ENCODE measurements around the gene MIS18A. TPM values are rescaled to one million over a fixed set of nuclear protein-coding genes. Genes with fewer than 3 reads are reported as not detected.

MIS18A gene
- total and polyA plus RNA-seq, 2 experiments from 2014 or later, result 6.7 to 12.6 TPM

DNA sequence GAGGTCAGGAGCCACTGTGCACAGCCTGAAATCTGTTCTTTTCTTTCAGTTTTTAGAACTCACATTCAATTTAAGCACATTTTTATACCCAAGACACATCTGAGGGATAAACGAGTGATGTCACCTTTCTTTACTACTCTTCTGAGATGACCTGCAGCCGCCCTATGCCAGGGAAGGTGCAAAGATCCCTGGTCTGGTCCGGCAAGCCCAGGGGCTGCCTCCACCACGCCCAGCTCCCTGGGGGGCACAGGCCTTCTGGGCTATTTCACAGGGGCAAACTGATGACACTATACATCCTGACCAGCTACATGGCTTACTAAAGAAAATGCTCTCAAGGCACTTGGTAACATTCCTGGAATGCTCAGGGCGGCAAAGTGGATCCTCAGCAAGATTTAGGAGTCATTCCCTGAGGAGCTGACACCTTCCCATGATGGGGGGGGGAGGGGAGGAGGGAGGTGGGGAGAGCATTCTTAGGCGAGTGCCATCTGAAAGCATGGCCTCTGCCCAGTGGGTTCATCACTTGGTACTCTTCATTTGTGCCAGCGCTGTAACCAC lies 31.1 kb upstream of the MIS18A start:
- Histone ChIP-seq H3K9me2 (ENCODE audit: insufficient read depth) (no peaks in the 10 kb centered on the region), H3K4me2 (ENCODE audit: unreplicated experiment) (no peak overlapping the region), H2AFZ (no peak overlapping the region), H3K27me3 (replicated peaks; ENCODE audit: insufficient read depth) (no peaks in the 10 kb centered on the region), H3K27ac (no peak overlapping the region), H3K4me3 (no peak overlapping the region), H3K9me3 (ENCODE audit: low read depth) (no peaks in the 10 kb centered on the region), H3K9ac (no peak overlapping the region), H4K20me1 (ENCODE audit: insufficient read depth) (no peaks in the 10 kb centered on the region), H3K36me3 (ENCODE audit: low read depth) (peaks cover 18% of the 10 kb centered on the region; the same call in 1 of the 2 replicates), H3F3A (ENCODE audit: insufficient read depth) (no peaks in the 10 kb centered on the region), H3K79me2 (ENCODE audit: insufficient read depth) (0 out of 2 replicates have a peak, but pooled peaks cover 20% of the 10 kb centered on the region), H3K4me1 (ENCODE audit: insufficient read depth) (no peaks in the 10 kb centered on the region)
- DNase-seq, result no peak
- in situ Hi-C loops (cut with MboI), result no loop called here
- TF ChIP-seq EZH2phosphoT487 (IDR thresholded peaks at IDR 0.05; ENCODE audit: insufficient read depth, low read depth) (no peak), EZH2 (IDR thresholded peaks at IDR 0.05; ENCODE audit: insufficient read depth, poor library complexity, severe bottlenecking) (no peak)
- WGBS, 2 experiments (ENCODE audit: low coverage in 1 of 2, low lambda C conversion rate in 2 of 2, missing lambda C conversion rate in 2 of 2), result 94 to 96% methylated on average over 7 of the region's 7 CpGs

- Histone ChIP-seq H3K9ac (no peak overlapping the region), H3K9me2 (ENCODE audit: insufficient read depth) (no peaks in the 10 kb centered on the region), H3K4me3 (no peak overlapping the region), H4K20me1 (ENCODE audit: insufficient read depth) (no peaks in the 10 kb centered on the region), H3K4me2 (ENCODE audit: unreplicated experiment) (no peak overlapping the region), H3K4me1 (ENCODE audit: insufficient read depth) (no peaks in the 10 kb centered on the region), H3K79me2 (ENCODE audit: insufficient read depth) (0 out of 2 replicates have a peak, but pooled peaks cover 16% of the 10 kb centered on the region), H3K27me3 (replicated peaks; ENCODE audit: insufficient read depth) (no peaks in the 10 kb centered on the region), H3K27ac (no peak overlapping the region), H3K36me3 (ENCODE audit: low read depth) (peaks cover 9% of the 10 kb centered on the region; the same call in 1 of the 2 replicates), H3K9me3 (ENCODE audit: low read depth) (no peaks in the 10 kb centered on the region), H2AFZ (no peak overlapping the region), H3F3A (ENCODE audit: insufficient read depth) (no peaks in the 10 kb centered on the region)
- WGBS, 2 experiments (ENCODE audit: low coverage in 1 of 2, low lambda C conversion rate in 2 of 2, missing lambda C conversion rate in 2 of 2), result 94 to 96% methylated on average over 10 of the region's 10 CpGs
- in situ Hi-C loops (cut with MboI), result no loop called here
- DNase-seq, result no peak
- TF ChIP-seq EZH2phosphoT487 (IDR thresholded peaks at IDR 0.05; ENCODE audit: insufficient read depth, low read depth) (no peak), EZH2 (IDR thresholded peaks at IDR 0.05; ENCODE audit: insufficient read depth, poor library complexity, severe bottlenecking) (no peak)
Observed at GRCh38 chr21:32308696-32309095, 29.8 kb upstream of the MIS18A start.

GRCh38 chr21:32307706-32308105 lies 28.9 kb upstream of the MIS18A start:
- no peak overlapping the region for H3K4me3 ChIP-seq
- WGBS, 2 experiments (ENCODE audit: low coverage in 1 of 2, low lambda C conversion rate in 2 of 2, missing lambda C conversion rate in 2 of 2), result 95 to 97% methylated on average over 4 of the region's 4 CpGs

DNA sequence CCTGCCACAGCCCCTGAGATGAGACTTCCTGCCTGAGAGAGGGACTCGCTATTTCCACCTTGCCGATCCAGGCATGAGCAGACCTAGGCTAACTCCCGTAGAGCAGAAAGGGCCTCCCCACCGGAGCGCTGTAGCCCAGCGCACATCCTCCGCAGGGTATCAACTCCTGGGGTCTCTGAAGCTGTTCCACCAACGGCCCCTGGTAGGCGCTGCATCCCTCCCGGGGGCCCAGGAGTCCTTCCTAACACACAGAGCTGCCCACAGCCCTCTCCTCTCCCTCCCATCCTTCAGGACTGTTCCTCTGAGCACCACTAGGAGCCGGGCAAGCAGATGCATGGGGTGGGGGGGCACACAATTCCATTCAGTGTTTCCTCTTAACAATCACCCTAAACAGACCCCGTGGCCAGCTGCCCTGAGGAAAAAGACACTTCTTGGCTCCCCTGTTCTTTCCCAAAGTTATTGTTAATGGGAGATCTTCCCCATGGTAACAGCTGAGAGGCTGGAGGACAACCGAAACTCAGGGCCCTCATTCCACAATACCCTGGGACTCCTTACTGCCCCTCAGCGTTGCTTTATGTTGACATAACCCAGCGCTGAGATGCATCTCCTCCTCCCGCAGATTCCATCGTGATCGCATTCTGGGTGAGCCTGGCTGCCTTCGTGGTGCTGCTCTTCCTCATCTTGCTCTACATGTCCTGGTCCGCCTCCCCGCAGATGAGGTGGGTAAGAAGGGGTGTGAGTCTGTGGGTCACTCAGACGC lies 27.4 kb upstream of the MIS18A start:
- Histone ChIP-seq H3K36me3 (ENCODE audit: low read depth) (0 out of 2 replicates have a peak, but pooled peaks cover 5% of the 10 kb centered on the region), H3F3A (ENCODE audit: insufficient read depth) (no peaks in the 10 kb centered on the region), H3K4me1 (ENCODE audit: insufficient read depth) (no peaks in the 10 kb centered on the region), H3K4me2 (ENCODE audit: unreplicated experiment) (no peak overlapping the region), H2AFZ (no peak overlapping the region), H3K4me3 (no peak overlapping the region), H3K9me2 (ENCODE audit: insufficient read depth) (no peaks in the 10 kb centered on the region), H3K9ac (no peak overlapping the region), H3K27ac (no peak overlapping the region), H4K20me1 (ENCODE audit: insufficient read depth) (no peaks in the 10 kb centered on the region), H3K9me3 (ENCODE audit: low read depth) (no peaks in the 10 kb centered on the region), H3K79me2 (ENCODE audit: insufficient read depth) (no peaks in the 10 kb centered on the region), H3K27me3 (replicated peaks; ENCODE audit: insufficient read depth) (no peaks in the 10 kb centered on the region)
- 72 to 76% methylated on average over 22 of the region's 22 CpGs for WGBS, 2 experiments (ENCODE audit: low coverage in 1 of 2, low lambda C conversion rate in 2 of 2, missing lambda C conversion rate in 2 of 2)
- TF ChIP-seq EZH2 (IDR thresholded peaks at IDR 0.05; ENCODE audit: insufficient read depth, poor library complexity, severe bottlenecking) (no peak), EZH2phosphoT487 (IDR thresholded peaks at IDR 0.05; ENCODE audit: insufficient read depth, low read depth) (no peak)
- DNase-seq, result no peak
- in situ Hi-C loops (cut with MboI), result no loop called here

More at GRCh38 chr21:32307706-32308105, 28.9 kb upstream of the MIS18A start:
- no peaks in the 10 kb centered on the region for H3K27me3 ChIP-seq (replicated peaks; ENCODE audit: insufficient read depth)
- H3K9me2 ChIP-seq (ENCODE audit: insufficient read depth), result no peaks in the 10 kb centered on the region
- H3K27ac ChIP-seq, result no peak overlapping the region
- in situ Hi-C loops (cut with MboI), result no loop called here
- DNase-seq, result no peak
- H3K9me3 ChIP-seq (ENCODE audit: low read depth), result no peaks in the 10 kb centered on the region
- H3K9ac ChIP-seq, result no peak overlapping the region
- no peaks in the 10 kb centered on the region for H4K20me1 ChIP-seq (ENCODE audit: insufficient read depth)
- no peak overlapping the region for H3K4me2 ChIP-seq (ENCODE audit: unreplicated experiment)
- no peaks in the 10 kb centered on the region for H3K4me1 ChIP-seq (ENCODE audit: insufficient read depth)
- H3F3A ChIP-seq (ENCODE audit: insufficient read depth), result no peaks in the 10 kb centered on the region
- H3K36me3 ChIP-seq (ENCODE audit: low read depth), result 0 out of 2 replicates have a peak, but pooled peaks cover 5% of the 10 kb centered on the region
- TF ChIP-seq EZH2phosphoT487 (IDR thresholded peaks at IDR 0.05; ENCODE audit: insufficient read depth, low read depth) (no peak), EZH2 (IDR thresholded peaks at IDR 0.05; ENCODE audit: insufficient read depth, poor library complexity, severe bottlenecking) (no peak)
- 0 out of 2 replicates have a peak, but pooled peaks cover 9% of the 10 kb centered on the region for H3K79me2 ChIP-seq (ENCODE audit: insufficient read depth)
- H2AFZ ChIP-seq, result no peak overlapping the region

All from GM23248 (cell line).